Activated CD8-positive, alpha-beta memory T cell treated with anti-CD3 and anti-CD28 coated beads for 1 hour (primary cell): ENCODE data around the gene NEK10.

Source experiments
- DNase-seq, 2 donors: peaks; one replicate each; pipeline ENCODE4 v3.0.0-alpha.2; 2020; ENCODE audit warnings: low read depth in 1 of 2; ENCODE audit errors: extremely low read depth in 1 of 2

The NEK10 gene

DNA sequence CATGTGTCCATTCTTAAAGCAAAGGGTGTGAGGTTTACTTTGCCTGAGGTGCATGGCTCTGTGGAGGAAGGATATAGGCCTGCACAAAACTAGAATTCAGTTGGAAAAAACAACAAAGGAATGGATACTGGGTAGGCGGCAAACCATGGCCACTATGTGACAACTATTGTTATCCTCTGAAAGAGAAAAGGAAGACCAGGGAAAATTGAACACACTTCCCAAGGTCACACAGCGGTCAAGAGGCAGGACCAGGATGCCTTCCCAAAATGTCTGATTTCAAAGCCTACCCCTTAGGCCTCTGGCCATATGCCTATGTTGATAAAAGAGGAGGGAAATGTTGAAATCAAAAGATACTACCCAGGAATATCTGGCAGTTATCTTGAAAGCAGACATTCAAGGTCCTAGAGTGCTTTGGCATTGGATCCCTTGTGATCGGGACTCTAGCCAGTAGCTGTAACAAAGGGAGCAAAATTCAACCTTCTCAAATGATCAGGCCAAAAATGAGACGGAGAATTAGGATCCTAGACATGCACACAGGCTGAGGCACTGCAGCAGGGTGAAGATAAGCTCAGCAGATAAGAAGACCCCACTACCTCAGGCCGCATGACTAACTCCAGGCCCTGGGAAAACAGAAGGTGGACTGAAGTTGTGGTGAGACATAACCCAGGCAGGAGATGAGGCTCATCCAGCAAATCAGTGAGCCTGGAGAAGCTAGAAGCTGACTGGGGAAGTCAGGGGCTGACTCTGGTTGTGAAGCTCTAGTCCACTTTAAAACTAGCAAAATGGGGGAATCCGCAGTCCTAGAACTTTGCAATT is 292.2 kb downstream of the NEK10 start:
- no peak for DNase-seq

DNA sequence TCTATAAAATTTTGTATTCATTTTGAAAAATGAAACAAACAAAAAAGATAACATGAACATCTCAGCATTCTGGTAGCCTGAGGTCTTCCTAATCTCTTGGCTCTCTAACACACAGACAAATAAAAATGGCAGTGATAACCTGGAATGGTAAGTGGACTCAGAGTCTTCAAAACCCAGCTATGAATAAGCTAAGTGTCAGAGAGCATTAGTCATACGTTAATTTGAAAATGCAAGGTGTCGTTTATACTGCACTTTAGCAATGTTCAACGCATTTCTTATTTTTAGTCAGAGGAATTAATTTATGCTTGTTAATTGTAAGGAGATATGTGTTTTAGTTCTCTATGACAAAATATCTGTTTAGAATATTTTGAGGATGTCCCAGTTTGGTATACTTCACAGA is 294.3 kb downstream of the NEK10 start:
- DNase-seq = no peak

DNA sequence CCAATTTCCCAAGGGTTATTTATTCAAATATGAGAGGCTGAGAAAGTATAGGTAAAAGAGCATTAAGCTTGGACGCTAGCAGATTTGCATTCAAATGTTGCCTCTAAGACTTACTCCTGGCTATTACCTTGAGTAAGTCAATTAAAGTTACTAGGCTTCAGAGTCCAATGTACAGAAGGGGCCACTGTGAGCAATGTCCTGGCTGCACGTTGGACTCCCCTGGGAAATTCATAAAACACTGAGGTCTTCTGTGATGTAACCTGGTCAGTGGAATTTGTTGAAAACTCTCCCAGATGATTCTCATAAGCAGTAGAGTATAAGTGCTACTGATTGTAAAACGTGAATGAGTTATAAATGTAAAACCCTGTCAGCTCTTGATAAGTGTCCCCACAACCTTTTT is 295.3 kb downstream of the NEK10 start:
- DNase-seq = no peak

DNA sequence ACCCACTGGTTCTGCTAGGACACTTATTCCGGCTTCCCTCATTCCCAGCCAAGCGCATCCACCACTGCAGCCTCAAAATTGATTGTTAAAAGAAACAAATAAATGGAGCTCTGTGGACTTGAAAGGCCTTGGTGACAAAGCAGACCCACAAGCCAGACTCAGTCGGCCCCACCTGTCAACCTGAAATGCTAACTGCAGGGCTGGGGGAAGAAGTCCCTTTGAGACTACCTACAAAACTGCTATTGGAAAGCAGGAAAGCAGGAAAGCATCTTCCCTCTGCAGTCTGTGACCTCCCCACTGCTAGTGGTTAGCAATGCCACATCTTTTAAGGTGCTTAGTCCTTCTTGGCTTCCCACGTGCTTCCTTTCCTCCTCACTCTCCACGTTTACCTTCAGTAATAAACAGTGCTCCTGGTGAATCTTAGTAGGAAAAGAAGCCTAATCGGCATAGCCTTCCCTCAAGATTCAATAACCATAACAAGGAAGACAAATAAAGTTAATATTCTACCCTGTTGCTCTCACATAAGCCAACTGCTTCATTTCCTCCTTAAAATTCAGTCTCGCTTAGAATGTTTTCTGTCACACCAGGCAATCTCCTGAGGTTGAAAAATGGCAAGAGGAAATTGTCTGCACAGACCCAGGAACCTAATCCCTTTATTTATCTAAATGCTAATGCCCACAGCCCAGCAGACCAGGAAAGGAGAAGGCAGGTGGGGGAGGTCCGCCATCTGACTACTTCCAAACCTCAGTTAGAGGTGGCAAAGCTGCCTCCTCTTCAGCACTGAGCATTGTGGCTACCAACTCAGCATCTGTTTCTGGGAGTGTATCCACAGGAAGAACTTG is 296.2 kb downstream of the NEK10 start:
- no peak for DNase-seq

DNA sequence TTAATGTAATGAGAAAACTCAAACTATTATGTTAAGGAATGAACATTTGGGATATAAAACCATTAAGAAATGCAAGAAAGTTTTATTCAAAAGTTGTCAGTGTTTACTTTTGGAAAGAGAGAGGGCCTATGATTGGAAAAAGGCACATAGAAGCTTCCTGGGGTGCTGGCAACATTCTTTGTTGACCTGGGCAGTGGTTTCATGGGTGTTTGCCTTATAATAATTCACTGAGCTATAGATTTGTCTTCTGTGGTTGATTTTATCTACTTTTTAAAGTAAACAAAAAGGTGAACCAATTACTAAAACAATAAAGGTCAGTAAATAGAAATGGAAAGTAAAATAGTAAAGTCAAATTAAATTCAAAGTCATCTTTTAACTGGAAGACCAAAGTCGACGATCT is 308.8 kb downstream of the NEK10 start:
- DNase-seq = no peak
